C4-2B (cell line): ENCODE measurements around the gene ANLN.

ENCODE experiments used
- CTCF ChIP-seq: fragments of 450-650 bp; conservative IDR thresholded peaks from 2 replicates; pipeline ENCODE4 v1.5.1; 2017; ENCODE audit warnings: mild to moderate bottlenecking
- ZFX ChIP-seq: fragments of 450-650 bp; IDR thresholded peaks from 2 replicates; pipeline ENCODE4 v1.6.1; 2017

GRCh38 chr7:36472141-36472729 is 82.6 kb downstream of the ANLN start:
- TF ChIP-seq CTCF (no peak), ZFX (no peak)
